Thymus (tissue), 11 donors: ENCODE data around the gene ZNF556. TPM values are rescaled to one million over a fixed set of nuclear protein-coding genes. Genes with fewer than 3 reads are reported as not detected.
A peak's percentile ranks its signal among the peaks of the same experiment; 100 is the strongest.

Source experiments
- DNase-seq, 9 donors: peaks; one replicate each; pipeline ENCODE4 v3.0.0-alpha.2; 2013; ENCODE audit warnings: low spot score in 9 of 9, low read depth in 6 of 9, missing footprints in 1 of 9
- H3K27ac ChIP-seq, 2 donors: one replicate each; pipeline ENCODE4 v1.5.1; 2013; ENCODE audit warnings: control low read depth in 1 of 2, low read depth in 1 of 2, low read length in 1 of 2, mild to moderate bottlenecking in 1 of 2, moderate library complexity in 1 of 2
- H3K27me3 ChIP-seq, 2 donors: one replicate each; pipeline ENCODE4 v1.5.1; 2013; ENCODE audit warnings: low read length in 1 of 2; ENCODE audit not compliant: control insufficient read depth in 2 of 2, insufficient read depth in 1 of 2
- H3K36me3 ChIP-seq, 2 donors: one replicate each; pipeline ENCODE4 v1.5.1; 2013; ENCODE audit warnings: low read length in 1 of 2, mild to moderate bottlenecking in 1 of 2, moderate library complexity in 1 of 2; ENCODE audit not compliant: control insufficient read depth in 2 of 2, insufficient read depth in 2 of 2
- H3K4me1 ChIP-seq, 2 donors: one replicate each; pipeline ENCODE4 v1.5.1; 2013; ENCODE audit warnings: low read length in 2 of 2; ENCODE audit not compliant: control insufficient read depth in 2 of 2, insufficient read depth in 2 of 2
- H3K4me3 ChIP-seq, 2 donors: one replicate each; pipeline ENCODE4 v1.5.1; 2013; ENCODE audit warnings: low read length in 2 of 2, control low read depth in 1 of 2, mild to moderate bottlenecking in 1 of 2
- H3K9me3 ChIP-seq, 2 donors: one replicate each; pipeline ENCODE4 v1.5.1; 2013; ENCODE audit warnings: low read length in 1 of 2, mild to moderate bottlenecking in 1 of 2; ENCODE audit not compliant: control insufficient read depth in 2 of 2, insufficient read depth in 1 of 2
- WGBS: extraction: QIAGEN DNeasy Blood & Tissue Kit; methylation state at CpG from one replicate; pipeline ENCODE4 v1.1.7; 2013; 5-methylcytosine and 5-hydroxymethylcytosine counted together
- polyA plus RNA-seq: library from polyadenylated mRNA; stranded (reverse); fragments of 200-250 nt; gene quantifications from one replicate; pipeline ENCODE4 v1.2.3, GENCODE V29; 2013
- total RNA-seq: library from RNA; stranded (reverse); fragments of 120-200 nt; gene quantifications from one replicate; pipeline ENCODE4 v1.2.4, GENCODE V29; 2013
- donor health status: healthy.

The ZNF556 gene
- total and polyA plus RNA-seq, 2 donors = 0.16 to 0.33 TPM

- H3K36me3 ChIP-seq = peaks cover 27 to 34% of the 10 kb centered on the region in 2 donors
- DNase-seq = no peak
- no peak overlapping the region for H3K27ac ChIP-seq
- H3K4me1 ChIP-seq = peaks cover 4% of the 10 kb centered on the region in 2 donors
- peaks cover 14 to 37% of the 10 kb centered on the region in 2 donors for H3K9me3 ChIP-seq
- 91% methylated on average over 3 of the region's 3 CpGs for WGBS
- H3K27me3 ChIP-seq = no peaks in the 10 kb centered on the region
- no peak overlapping the region for H3K4me3 ChIP-seq
Measured at GRCh38 chr19:2850256-2850925, 16.7 kb upstream of the ZNF556 start.

- Histone ChIP-seq H3K27me3 (no peaks in the 10 kb centered on the region), H3K4me3 (no peak overlapping the region), H3K4me1 (peaks cover 7 to 11% of the 10 kb centered on the region in 2 donors), H3K36me3 (peaks cover 27 to 29% of the 10 kb centered on the region in 2 donors), H3K9me3 (peaks cover 14 to 38% of the 10 kb centered on the region in 2 donors), H3K27ac (no peak overlapping the region)
- no peak for DNase-seq
- WGBS = 99% methylated on average over 10 of the region's 10 CpGs
Measured at GRCh38 chr19:2852598-2852997, 14.5 kb upstream of the ZNF556 start.

- no peak for DNase-seq
- peaks cover 14 to 37% of the 10 kb centered on the region in 2 donors for H3K9me3 ChIP-seq
- H3K36me3 ChIP-seq = peaks cover 27 to 29% of the 10 kb centered on the region in 2 donors
- H3K27ac ChIP-seq = no peak overlapping the region
- no peak overlapping the region for H3K4me3 ChIP-seq
- H3K27me3 ChIP-seq = no peaks in the 10 kb centered on the region
- H3K4me1 ChIP-seq = peaks cover 7 to 14% of the 10 kb centered on the region in 2 donors
- WGBS = 97% methylated on average over 11 of the region's 11 CpGs
Measured at GRCh38 chr19:2853015-2853606, 14.0 kb upstream of the ZNF556 start.

GRCh38 chr19:2854849-2855248 lies 12.3 kb upstream of the ZNF556 start:
- peaks cover 27 to 29% of the 10 kb centered on the region in 2 donors for H3K36me3 ChIP-seq
- no peak overlapping the region for H3K4me3 ChIP-seq
- DNase-seq = no peak
- H3K9me3 ChIP-seq = peaks cover 14 to 46% of the 10 kb centered on the region in 2 donors
- H3K27ac ChIP-seq = no peak overlapping the region
- WGBS = 84% methylated on average over 3 of the region's 3 CpGs
- peaks cover 0 to 5% of the 10 kb centered on the region in 2 donors for H3K27me3 ChIP-seq
- peaks cover 7 to 14% of the 10 kb centered on the region in 2 donors for H3K4me1 ChIP-seq

- 37% methylated on average over 5 of the region's 5 CpGs for WGBS
Measured at GRCh38 chr19:2856457-2857050, 10.6 kb upstream of the ZNF556 start.

GRCh38 chr19:2858864-2859263 lies 8.3 kb upstream of the ZNF556 start:
- H3K9me3 ChIP-seq = peaks cover 0 to 24% of the 10 kb centered on the region in 2 donors
- WGBS = 88% methylated on average over 27 of the region's 27 CpGs
- peaks cover 7 to 14% of the 10 kb centered on the region in 2 donors for H3K4me1 ChIP-seq
- peaks cover 0 to 6% of the 10 kb centered on the region in 2 donors for H3K36me3 ChIP-seq
- H3K27ac ChIP-seq = no peak overlapping the region
- H3K27me3 ChIP-seq = peaks cover 0 to 5% of the 10 kb centered on the region in 2 donors
- DNase-seq = no peak
- no peak overlapping the region for H3K4me3 ChIP-seq

More at GRCh38 chr19:2856457-2857050, 10.6 kb upstream of the ZNF556 start:
- Histone ChIP-seq H3K4me3 (no peak overlapping the region), H3K4me1 (peaks cover 7 to 14% of the 10 kb centered on the region in 2 donors), H3K9me3 (peaks cover 14 to 42% of the 10 kb centered on the region in 2 donors), H3K27ac (no peak overlapping the region), H3K27me3 (peaks cover 0 to 5% of the 10 kb centered on the region in 2 donors), H3K36me3 (peaks cover 20 to 23% of the 10 kb centered on the region in 2 donors)
- peak in 8 of 9 donors; percentile 38 to 84 (median 59) for DNase-seq

- WGBS = 93% methylated on average over 10 of the region's 10 CpGs
- Histone ChIP-seq H3K4me3 (no peak overlapping the region), H3K36me3 (no peaks in the 10 kb centered on the region), H3K4me1 (peaks cover 0 to 3% of the 10 kb centered on the region in 2 donors), H3K27ac (no peak overlapping the region), H3K27me3 (peaks cover 0 to 4% of the 10 kb centered on the region in 2 donors), H3K9me3 (peaks cover 0 to 23% of the 10 kb centered on the region in 2 donors)
- DNase-seq = no peak
Measured at GRCh38 chr19:2863816-2864215, 3.3 kb upstream of the ZNF556 start.

- peaks cover 0 to 3% of the 10 kb centered on the region in 2 donors for H3K4me1 ChIP-seq
- DNase-seq = no peak
- WGBS = 35% methylated on average over 12 of the region's 12 CpGs
- H3K9me3 ChIP-seq = peaks cover 0 to 28% of the 10 kb centered on the region in 2 donors
- H3K36me3 ChIP-seq = no peaks in the 10 kb centered on the region
- H3K27me3 ChIP-seq = no peaks in the 10 kb centered on the region
- no peak overlapping the region for H3K4me3 ChIP-seq
- no peak overlapping the region for H3K27ac ChIP-seq
Measured at GRCh38 chr19:2865334-2866100, 1.6 kb upstream of the ZNF556 start.
